ENCODE results near the gene SPACA5B. TPM values are rescaled to one million over a fixed set of nuclear protein-coding genes. Genes with fewer than 3 reads are reported as not detected.
"Not testable (repeated sequence)": the region's sequence is repeated elsewhere in the genome, so short reads cannot be mapped to it uniquely, and the experiment has no call there.

Gene SPACA5B
- polyA plus RNA-seq (2012; ENCODE audit: insufficient read depth, insufficient read length) = not detected

GRCh38 chrX:48130326-48130725, at the start of gene SPACA5B:
SPACA5B (plus strand) TSS chrX:48130626; CDS start chrX:48130688, 62 bp downstream.
- not testable (repeated sequence) for DNase-seq (ENCODE audit: low read depth, low spot score); H3K4me3 ChIP-seq (ENCODE audit: low read length)

GRCh38 chrX:48083212-48083611, 47.2 kb upstream of the SPACA5B start:
- no peak overlapping the region for H3K4me3 ChIP-seq (ENCODE audit: low read length)
- DNase-seq (ENCODE audit: low read depth, low spot score) = peak; percentile 49

GRCh38 chrX:48083706-48084105, 46.7 kb upstream of the SPACA5B start:
- no peak for DNase-seq (ENCODE audit: low read depth, low spot score)
- no peak overlapping the region for H3K4me3 ChIP-seq (ENCODE audit: low read length)

DNA sequence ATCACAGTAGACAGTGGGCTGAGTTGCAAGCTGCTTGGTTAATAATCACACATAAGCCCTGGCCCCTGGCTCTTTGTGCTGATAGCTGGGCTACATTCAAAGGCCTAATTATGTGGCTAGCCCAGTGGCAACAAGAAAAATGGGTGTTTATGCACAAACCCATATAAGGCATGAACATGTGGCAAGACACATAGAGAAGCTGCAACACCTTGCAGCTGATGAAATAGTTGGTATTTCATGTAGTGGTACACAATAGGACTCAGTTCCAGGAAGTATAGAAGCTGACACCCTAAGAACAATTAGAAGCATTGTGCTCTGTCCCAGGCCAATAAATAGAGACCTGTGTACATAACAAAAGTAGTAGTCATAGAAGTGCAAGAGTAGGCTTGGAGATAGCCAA, 44.3 kb upstream of the SPACA5B start:
- no peak overlapping the region for H3K4me3 ChIP-seq (ENCODE audit: low read length)
- no peak for DNase-seq (ENCODE audit: low read depth, low spot score)

DNA sequence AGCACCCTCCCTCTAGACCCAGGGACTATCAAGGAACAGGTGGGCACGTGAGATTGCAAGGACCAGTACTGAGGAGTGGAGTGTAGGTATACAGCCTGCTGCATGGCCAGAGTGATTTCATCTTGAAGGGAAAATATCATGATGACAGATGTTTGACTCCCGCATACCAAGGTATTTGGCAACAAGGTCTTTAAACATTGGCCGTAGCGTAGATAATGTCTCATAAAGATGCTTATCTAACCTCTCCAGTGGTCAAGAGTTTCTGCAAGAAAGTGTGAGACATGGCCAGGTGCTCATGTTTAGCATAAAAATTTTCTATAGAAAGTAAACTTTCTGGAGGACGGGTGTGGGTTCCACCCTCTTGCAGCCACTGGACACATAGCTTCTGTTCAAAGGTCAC, 40.3 kb upstream of the SPACA5B start:
- H3K4me3 ChIP-seq (ENCODE audit: low read length) = no peak overlapping the region
- DNase-seq (ENCODE audit: low read depth, low spot score) = no peak

- not testable (repeated sequence) for H3K4me3 ChIP-seq (ENCODE audit: low read length); DNase-seq (ENCODE audit: low read depth, low spot score)
Observed at GRCh38 chrX:48092558-48092957, 37.9 kb upstream of the SPACA5B start.

DNA sequence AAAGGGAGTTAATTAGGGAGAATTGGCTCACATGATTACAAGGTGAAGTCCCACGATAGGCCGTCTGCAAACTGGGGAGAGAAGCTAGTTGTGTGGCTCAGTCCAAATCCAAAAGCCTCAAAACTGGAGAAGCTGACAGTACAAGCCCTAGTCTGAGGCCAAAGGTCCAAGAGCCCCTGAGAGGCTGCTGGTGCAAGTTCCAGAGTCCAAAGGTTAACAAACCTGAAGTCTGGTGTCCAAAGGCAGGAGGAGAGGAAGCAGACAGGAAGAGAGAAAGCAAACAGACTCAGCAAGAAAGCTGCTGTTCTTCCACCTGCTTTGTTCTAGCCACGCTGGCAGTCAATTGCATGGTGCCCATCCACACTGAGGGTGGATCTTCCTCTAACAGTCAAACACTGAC, 29.0 kb upstream of the SPACA5B start:
- H3K4me3 ChIP-seq (ENCODE audit: low read length) = no peak overlapping the region
- no peak for DNase-seq (ENCODE audit: low read depth, low spot score)

- H3K4me3 ChIP-seq (ENCODE audit: low read length) = no peak overlapping the region
Observed at GRCh38 chrX:48102874-48103374, 27.5 kb upstream of the SPACA5B start.

GRCh38 chrX:48107717-48108116, 22.7 kb upstream of the SPACA5B start:
- H3K4me3 ChIP-seq (ENCODE audit: low read length) = no peak overlapping the region
- DNase-seq (ENCODE audit: low read depth, low spot score) = peak; percentile 19

More at GRCh38 chrX:48102874-48103374, 27.5 kb upstream of the SPACA5B start:
- no peak for DNase-seq (ENCODE audit: low read depth, low spot score)

GRCh38 chrX:48125286-48125685, 5.1 kb upstream of the SPACA5B start:
- H3K4me3 ChIP-seq (ENCODE audit: low read length); DNase-seq (ENCODE audit: low read depth, low spot score): not testable (repeated sequence)

- not testable (repeated sequence) for DNase-seq (ENCODE audit: low read depth, low spot score)
Observed at GRCh38 chrX:48132308-48132844, 1.9 kb downstream of the SPACA5B start.

GRCh38 chrX:48139076-48139475, 8.7 kb downstream of the SPACA5B start:
- H3K4me3 ChIP-seq (ENCODE audit: low read length) = not testable (repeated sequence)

More at GRCh38 chrX:48132308-48132844, 1.9 kb downstream of the SPACA5B start:
- H3K4me3 ChIP-seq (ENCODE audit: low read length) = not testable (repeated sequence)

GRCh38 chrX:48141810-48142508, 11.5 kb downstream of the SPACA5B start:
- not testable (repeated sequence) for DNase-seq (ENCODE audit: low read depth, low spot score); H3K4me3 ChIP-seq (ENCODE audit: low read length)

More at GRCh38 chrX:48139076-48139475, 8.7 kb downstream of the SPACA5B start:
- not testable (repeated sequence) for DNase-seq (ENCODE audit: low read depth, low spot score)

DNA sequence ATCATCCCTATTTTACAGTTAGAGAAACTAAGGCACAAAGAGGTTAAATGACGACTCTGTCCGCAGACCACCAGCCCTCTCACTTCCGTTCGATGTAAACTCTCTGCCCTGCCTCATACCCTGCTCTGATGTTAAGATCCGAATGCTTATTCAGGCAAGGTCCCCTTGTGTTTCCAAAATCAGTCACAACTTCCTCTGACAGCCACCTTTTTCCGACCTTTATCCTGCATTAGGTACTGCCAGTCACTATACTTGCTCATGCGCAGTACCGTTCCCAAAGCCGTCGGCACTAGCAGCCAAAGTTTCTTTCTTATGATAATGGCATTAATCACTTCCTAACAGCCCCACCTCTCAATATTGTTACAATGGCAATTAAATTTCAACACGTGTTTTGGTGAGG, 12.3 kb downstream of the SPACA5B start:
- H3K4me3 ChIP-seq (ENCODE audit: low read length) = not testable (repeated sequence)
- DNase-seq (ENCODE audit: low read depth, low spot score) = peak; percentile 4

DNA sequence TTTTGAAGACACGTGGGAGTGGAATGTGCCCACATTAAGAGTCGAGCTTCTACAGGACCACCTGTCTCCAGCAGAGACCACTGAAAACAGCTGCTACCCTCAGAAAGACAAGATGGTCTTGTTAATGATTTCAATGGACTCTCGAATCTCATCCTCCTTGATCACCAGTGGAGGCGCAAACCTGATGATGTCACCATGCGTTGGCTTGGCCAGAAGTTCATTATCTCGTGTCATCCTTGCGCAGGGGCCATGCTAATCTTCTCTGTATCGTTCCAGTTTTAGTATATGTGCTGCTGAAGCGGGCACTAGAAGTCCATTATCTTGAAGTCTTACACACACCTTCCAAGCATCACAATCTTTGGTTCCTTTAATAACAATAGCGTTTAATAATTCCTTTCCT, 23.3 kb downstream of the SPACA5B start:
- DNase-seq (ENCODE audit: low read depth, low spot score) = no peak
- no peak overlapping the region for H3K4me3 ChIP-seq (ENCODE audit: low read length)

DNA sequence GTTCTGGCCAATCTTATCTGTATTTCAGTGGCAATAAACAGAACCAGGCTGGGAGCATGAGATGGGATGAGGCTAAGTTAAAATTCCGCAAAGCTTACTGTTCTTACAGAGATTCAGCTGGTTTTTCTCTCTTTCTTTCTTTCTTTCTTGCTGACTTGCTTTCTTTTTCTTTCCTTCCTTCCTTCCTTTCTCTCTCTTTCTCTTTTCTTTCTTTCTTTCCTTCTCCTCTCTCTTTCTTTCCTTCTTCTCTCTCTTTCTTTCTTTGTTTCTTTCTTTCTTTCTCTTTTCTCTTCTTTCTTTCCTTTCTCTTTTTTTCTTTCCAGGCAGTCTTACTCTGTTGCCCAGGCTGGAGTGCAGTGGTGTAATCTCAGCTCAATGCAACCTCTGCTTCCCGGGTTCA, 24.4 kb downstream of the SPACA5B start:
- no peak for DNase-seq (ENCODE audit: low read depth, low spot score)
- no peak overlapping the region for H3K4me3 ChIP-seq (ENCODE audit: low read length)

DNA sequence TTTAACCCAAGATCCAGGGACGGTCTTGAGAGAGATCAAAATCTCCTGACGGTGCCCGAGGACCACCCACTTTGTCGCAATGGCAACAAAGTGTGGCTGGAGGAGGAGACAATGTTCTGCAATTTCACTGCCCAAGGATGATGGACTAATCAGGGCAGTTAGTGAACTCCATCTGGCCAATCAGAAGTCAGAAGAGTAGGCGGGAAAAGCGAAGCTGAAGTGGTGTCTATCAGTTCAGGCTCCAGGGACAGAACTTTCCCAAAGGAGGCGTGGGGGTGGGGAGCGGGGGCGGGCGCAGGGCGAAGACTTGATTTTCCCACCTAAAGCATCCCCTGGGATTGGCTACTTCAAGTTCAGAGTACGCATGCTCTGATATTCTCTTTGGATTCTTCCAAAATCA, 25.6 kb downstream of the SPACA5B start:
- no peak overlapping the region for H3K4me3 ChIP-seq (ENCODE audit: low read length)
- DNase-seq (ENCODE audit: low read depth, low spot score) = no peak

DNA sequence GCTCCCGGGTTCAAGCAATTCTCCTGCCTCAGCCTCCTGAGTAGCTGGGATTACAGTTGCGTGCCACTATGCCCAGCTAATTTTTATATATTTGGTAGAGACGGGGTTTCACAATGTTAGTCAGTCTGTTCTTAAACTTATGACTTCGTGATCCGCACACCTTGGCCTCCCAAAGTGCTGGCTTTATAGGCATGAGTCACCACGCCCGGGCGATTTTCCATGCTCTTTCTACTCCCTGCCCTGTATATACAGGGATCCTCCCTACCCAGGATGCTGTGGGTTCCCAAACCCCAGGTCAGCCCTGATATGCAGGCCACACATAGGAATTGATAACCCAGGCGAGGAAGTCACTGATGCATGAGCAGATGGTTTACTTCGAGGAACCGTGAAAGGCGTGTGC, 34.8 kb downstream of the SPACA5B start:
- no peak for DNase-seq (ENCODE audit: low read depth, low spot score)
- no peak overlapping the region for H3K4me3 ChIP-seq (ENCODE audit: low read length)

GRCh38 chrX:48166322-48166721, 35.9 kb downstream of the SPACA5B start:
- DNase-seq (ENCODE audit: low read depth, low spot score); H3K4me3 ChIP-seq (ENCODE audit: low read length): not testable (repeated sequence)

- H3K4me3 ChIP-seq (ENCODE audit: low read length) = no peak overlapping the region
- no peak for DNase-seq (ENCODE audit: low read depth, low spot score)
Observed at GRCh38 chrX:48179691-48180090, 49.3 kb downstream of the SPACA5B start.

DNA sequence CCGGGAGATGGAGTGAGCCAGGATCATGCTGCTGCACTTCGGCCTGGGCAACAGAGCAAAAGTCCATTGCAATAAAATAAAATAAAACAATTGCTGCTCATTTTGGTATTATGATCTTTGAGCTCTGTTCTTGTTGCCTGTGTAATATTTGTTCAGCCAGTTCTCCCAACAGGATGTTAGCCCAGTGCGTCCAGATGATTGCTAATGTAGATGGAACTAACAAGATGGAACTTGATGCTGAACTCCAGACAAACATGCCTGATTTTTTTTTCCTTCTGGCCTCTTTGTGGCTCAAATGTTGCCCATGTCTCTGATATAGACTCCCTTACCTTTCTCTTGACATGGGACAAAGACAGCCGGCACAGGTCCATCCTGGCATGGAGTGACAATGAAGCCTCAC, 50.4 kb downstream of the SPACA5B start:
- no peak overlapping the region for H3K4me3 ChIP-seq (ENCODE audit: low read length)
- no peak for DNase-seq (ENCODE audit: low read depth, low spot score)
